Thyroid gland (tissue), 4 donors: Measurements from ENCODE around the gene MED22.

ENCODE experiments used
- CTCF ChIP-seq, 6 experiments: fragments of 200-600 bp in 3 of 6; fragments of 450-650 bp in 3 of 6; sonication (generic) in 3 of 6; IDR thresholded peaks; one replicate each; pipeline ENCODE4 v1.5.1; 2016 to 2019; ENCODE audit warnings: antibody characterized with exemption in 6 of 6, mild to moderate bottlenecking in 2 of 6, inconsistent platforms in 1 of 6, moderate library complexity in 1 of 6
- POLR2A ChIP-seq, 2 donors: fragments of 450-650 bp; IDR thresholded peaks; one replicate each; pipeline ENCODE4 v1.6.1; 2017; ENCODE audit warnings: antibody characterized with exemption in 2 of 2, mild to moderate bottlenecking in 2 of 2, moderate library complexity in 1 of 2

GRCh38 chr9:133335924-133336811 lies 11.8 kb downstream of the MED22 start, which contains the start of gene SURF6:
- TF ChIP-seq POLR2A (IDR thresholded peaks at IDR 0.05) (peak in 1 of 2 donors; percentile 71), CTCF (IDR thresholded peaks at IDR 0.05) (peak in 1 of 6 experiments; percentile 31)
